SK-N-MC (cell line): ENCODE measurements around the gene PHLDB2.

Experiments used
- DNase-seq: peaks from one replicate; pipeline ENCODE4 v3.0.0-alpha.2; 2011; ENCODE audit warnings: low read depth, low spot score
- H3K27ac ChIP-seq: fragments of 200-600 bp; sonication (generic); 2 replicates; pipeline ENCODE4 v1.5.1; 2016; ENCODE audit warnings: mixed run types
- H3K36me3 ChIP-seq: fragments of 200-600 bp; sonication (generic); 2 replicates; pipeline ENCODE4 v1.6.1; 2017; ENCODE audit warnings: antibody characterized with exemption, low read length, mixed read lengths; ENCODE audit not compliant: insufficient read depth
- H3K4me3 ChIP-seq: fragments of 200-600 bp; sonication (generic); 2 replicates; pipeline ENCODE4 v1.5.1; 2016
- H3K9ac ChIP-seq: fragments of 200-600 bp; sonication (generic); 2 replicates; pipeline ENCODE4 v1.8.0; 2017; ENCODE audit warnings: mixed run types, mixed read lengths; ENCODE audit not compliant: insufficient read length
- H3K9me3 ChIP-seq: fragments of 200-600 bp; sonication (generic); 2 replicates; pipeline ENCODE4 v1.6.1; 2017; ENCODE audit warnings: low read depth, mild to moderate bottlenecking, antibody characterized with exemption, low read length, moderate library complexity, mixed read lengths
- EZH2 ChIP-seq: fragments of 200-600 bp; sonication (generic); IDR thresholded peaks from one replicate; pipeline ENCODE4 v1.6.1; 2017; ENCODE audit warnings: antibody characterized with exemption
- FOXP2 ChIP-seq: optimal IDR thresholded peaks from 2 replicates; pipeline ENCODE3; 2011; ENCODE audit warnings: mild to moderate bottlenecking, moderate library complexity; ENCODE audit not compliant: insufficient read depth; ENCODE audit errors: extremely low read length, control extremely low read depth
- POLR2AphosphoS5 ChIP-seq: IDR thresholded peaks from 2 replicates; pipeline ENCODE4 v1.6.1; 2012; ENCODE audit warnings: mild to moderate bottlenecking, low read depth, low read length, borderline replicate concordance

The PHLDB2 gene

GRCh38 chr3:111856501-111856900 lies 2.6 kb upstream of the PHLDB2 start:
- DNase-seq: no peak
- no peak overlapping the region for H3K4me3 ChIP-seq
- no peak overlapping the region for H3K9ac ChIP-seq
- no peak overlapping the region for H3K27ac ChIP-seq
- no peaks in the 10 kb centered on the region for H3K9me3 ChIP-seq
- H3K36me3 ChIP-seq: no peaks in the 10 kb centered on the region
- TF ChIP-seq POLR2AphosphoS5 (no peak), EZH2 (no peak), FOXP2 (no peak)

DNA sequence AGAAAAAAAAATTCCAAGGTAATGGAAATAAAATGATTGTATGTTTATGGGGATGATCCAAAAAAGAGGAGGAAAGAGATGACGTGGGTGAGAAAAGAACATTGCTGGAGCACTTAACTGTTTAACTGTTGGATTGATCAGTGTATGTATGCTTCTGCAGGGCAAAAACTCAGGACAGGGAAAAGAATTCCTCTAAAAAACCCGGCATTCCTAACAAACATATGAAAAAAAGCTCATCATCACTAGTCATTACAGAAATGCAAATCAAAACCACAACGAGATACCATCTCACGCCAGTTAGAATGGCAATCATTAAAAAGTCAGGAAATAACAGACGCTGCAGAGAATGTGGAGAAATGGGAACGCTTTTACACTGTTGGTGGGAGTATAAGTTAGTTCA lies 1.6 kb upstream of the PHLDB2 start:
- Histone ChIP-seq H3K4me3 (no peak overlapping the region), H3K27ac (no peak overlapping the region), H3K9ac (no peak overlapping the region), H3K9me3 (no peaks in the 10 kb centered on the region), H3K36me3 (no peaks in the 10 kb centered on the region)
- DNase-seq: no peak
- TF ChIP-seq FOXP2 (no peak), EZH2 (no peak), POLR2AphosphoS5 (no peak)

GRCh38 chr3:111858642-111859041 lies 423 bp upstream of the PHLDB2 start:
- TF ChIP-seq FOXP2: no peak
- TF ChIP-seq POLR2AphosphoS5: no peak
- no peak for TF ChIP-seq EZH2
- Histone ChIP-seq H3K36me3 (no peaks in the 10 kb centered on the region), H3K9ac (no peak overlapping the region), H3K27ac (no peak overlapping the region), H3K9me3 (no peaks in the 10 kb centered on the region), H3K4me3 (peak overlapping the region; percentile 76; the same call in 1 of the 2 replicates)
- no peak for DNase-seq

DNA sequence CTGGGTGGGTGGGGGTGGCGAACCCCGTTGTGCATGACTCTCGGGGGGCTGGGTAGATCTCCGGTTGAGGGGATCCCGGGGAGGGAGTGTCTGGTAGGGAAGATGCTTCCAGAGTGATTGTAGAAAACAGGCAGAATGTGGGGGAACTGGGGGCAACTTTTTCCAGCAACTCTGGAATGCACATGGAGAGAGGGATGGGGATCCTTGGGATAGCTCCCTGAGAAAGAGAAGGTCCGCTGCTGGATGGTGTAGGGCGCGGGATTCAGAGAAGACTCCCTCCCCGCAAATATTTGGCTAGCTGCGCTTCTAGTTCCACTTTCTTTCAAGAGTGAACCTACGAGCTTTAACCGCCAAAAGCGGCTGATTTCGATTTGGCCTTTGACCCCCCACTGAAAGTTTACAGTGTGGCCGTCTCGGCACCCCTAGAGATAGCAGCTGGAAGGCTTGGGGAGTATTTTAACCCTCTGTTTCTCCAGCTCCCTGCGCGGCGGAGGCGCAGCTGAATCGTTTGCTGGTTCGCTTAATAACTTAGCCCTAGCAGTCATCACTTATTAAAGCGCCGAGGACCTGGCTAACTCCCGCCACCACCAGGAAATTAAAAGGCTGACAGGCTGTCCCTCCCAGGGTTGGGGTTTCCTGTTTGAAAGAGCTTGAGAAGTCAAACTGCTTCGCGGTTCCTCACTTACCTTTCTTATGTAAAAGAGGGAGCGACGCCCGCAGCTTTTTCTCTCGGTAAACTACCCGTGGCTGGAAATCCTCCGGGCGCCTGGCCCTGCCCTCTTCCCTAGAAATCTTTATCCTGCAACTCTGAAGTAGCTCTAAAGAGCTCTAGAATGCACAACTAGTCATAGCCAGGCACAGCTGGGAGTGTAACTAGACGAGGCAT lies 1.2 kb downstream of the PHLDB2 start:
- Histone ChIP-seq H3K9ac (no peak overlapping the region), H3K36me3 (no peaks in the 10 kb centered on the region), H3K27ac (no peak overlapping the region), H3K9me3 (no peaks in the 10 kb centered on the region), H3K4me3 (peak overlapping the region; percentile 76)
- peak; percentile 63 for DNase-seq
- TF ChIP-seq POLR2AphosphoS5 (peak; percentile 22; the same call in 1 of the 2 replicates), FOXP2 (no peak), EZH2 (peak; percentile 52)

- H3K27ac ChIP-seq: no peak overlapping the region
- no peak overlapping the region for H3K4me3 ChIP-seq
- TF ChIP-seq POLR2AphosphoS5 (no peak), EZH2 (no peak), FOXP2 (no peak)
- DNase-seq: no peak
- no peaks in the 10 kb centered on the region for H3K36me3 ChIP-seq
- H3K9me3 ChIP-seq: no peaks in the 10 kb centered on the region
- no peak overlapping the region for H3K9ac ChIP-seq
Measured at GRCh38 chr3:111861391-111861790, 2.3 kb downstream of the PHLDB2 start.

GRCh38 chr3:111862415-111862814 lies 3.4 kb downstream of the PHLDB2 start:
- no peak for DNase-seq

DNA sequence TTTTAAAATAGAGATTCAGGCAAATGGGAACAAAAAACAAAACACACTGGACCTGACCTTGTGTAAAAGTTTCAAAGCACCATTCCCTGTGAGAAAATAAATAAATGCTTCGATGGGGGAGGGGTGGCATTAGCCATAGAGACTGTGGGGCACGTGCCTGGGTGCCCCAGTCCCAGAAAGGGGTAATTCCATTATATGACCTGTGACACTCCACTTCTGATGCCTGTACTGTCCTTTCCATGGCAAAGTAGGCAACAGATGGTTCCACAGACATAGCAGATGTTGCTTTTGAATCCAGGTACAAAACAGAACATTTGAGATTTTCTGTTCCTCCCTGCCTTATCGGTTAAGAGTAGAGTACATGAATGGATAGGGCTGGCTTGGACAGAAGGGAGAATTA lies 3.9 kb downstream of the PHLDB2 start:
- no peak overlapping the region for H3K4me3 ChIP-seq
- H3K36me3 ChIP-seq: no peaks in the 10 kb centered on the region
- TF ChIP-seq FOXP2 (no peak), EZH2 (no peak), POLR2AphosphoS5 (no peak)
- no peak overlapping the region for H3K27ac ChIP-seq
- DNase-seq: no peak
- H3K9me3 ChIP-seq: no peaks in the 10 kb centered on the region
- H3K9ac ChIP-seq: no peak overlapping the region

More at GRCh38 chr3:111862415-111862814, 3.4 kb downstream of the PHLDB2 start:
- Histone ChIP-seq H3K27ac (no peak overlapping the region), H3K4me3 (no peak overlapping the region), H3K9ac (no peak overlapping the region), H3K36me3 (no peaks in the 10 kb centered on the region), H3K9me3 (no peaks in the 10 kb centered on the region)
- TF ChIP-seq POLR2AphosphoS5 (no peak), EZH2 (no peak), FOXP2 (no peak)

DNA sequence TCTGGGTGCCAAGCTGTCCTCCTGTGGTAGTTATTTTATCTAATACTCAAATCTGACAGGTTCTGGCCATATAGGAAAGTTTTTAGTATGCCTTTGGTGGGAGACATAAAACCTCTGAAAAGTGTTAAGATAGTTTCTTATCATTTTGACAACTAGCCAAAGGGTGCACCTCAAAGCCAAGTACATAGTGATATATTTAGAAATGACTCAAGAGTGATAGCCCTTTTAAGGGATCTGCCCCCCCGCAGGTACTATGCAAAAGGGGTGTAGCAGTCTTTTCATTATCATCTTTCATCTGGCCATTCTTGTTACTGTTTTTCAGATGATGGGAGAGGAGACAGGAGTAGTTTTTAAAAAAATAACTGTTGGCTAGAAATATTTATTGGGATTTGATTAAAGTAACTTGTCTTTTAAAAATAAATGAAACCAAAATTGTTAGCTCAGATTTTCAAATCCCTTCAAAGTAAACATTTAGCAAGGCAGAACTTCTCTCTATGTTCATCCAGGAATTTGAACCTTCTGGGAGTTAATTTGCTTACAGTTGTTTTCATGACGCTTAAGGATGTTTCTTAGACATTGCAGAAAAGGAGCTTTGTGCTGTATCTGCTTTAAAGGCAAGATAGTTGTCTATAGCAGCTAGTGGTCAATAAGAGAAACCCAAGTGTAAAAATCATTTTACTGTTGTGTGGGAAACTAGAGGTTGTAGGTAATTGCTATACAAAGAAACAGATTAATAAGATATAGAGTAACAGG lies 5.1 kb downstream of the PHLDB2 start:
- Histone ChIP-seq H3K27ac (no peak overlapping the region), H3K9me3 (no peaks in the 10 kb centered on the region), H3K36me3 (no peaks in the 10 kb centered on the region), H3K4me3 (no peak overlapping the region), H3K9ac (no peak overlapping the region)
- TF ChIP-seq FOXP2 (no peak), EZH2 (no peak), POLR2AphosphoS5 (no peak)
- no peak for DNase-seq
